CD4-positive, alpha-beta memory T cell (primary cell): ENCODE data around the gene PRDM16. TPM values are rescaled to one million over a fixed set of nuclear protein-coding genes. Genes with fewer than 3 reads are reported as not detected.

Experiments
- CTCF ChIA-PET: fragments of 350-600 bp; sonication (Branson Sonifier 250); formaldehyde crosslinking; loops from one replicate; lab custom pipeline; 2021; ENCODE audit warnings: inconsistent platforms; ENCODE audit not compliant: partially characterized antibody; lab: Charles Lee
- POLR2A ChIA-PET: fragments of 350-600 bp; sonication (Branson Sonifier 250); formaldehyde crosslinking; loops from one replicate; lab custom pipeline; 2021; ENCODE audit not compliant: partially characterized antibody; lab: Charles Lee
- DNase-seq, 5 donors: peaks; one replicate each; pipeline versions ENCODE4 v3.0.0 to v3.0.0-alpha.2; 2020 to 2022; ENCODE audit warnings: mixed read lengths in 1 of 5
- H3K27ac ChIP-seq: one replicate; pipeline ENCODE4 v1.7.0; 2013; ENCODE audit warnings: low read depth, low read length
- H3K27me3 ChIP-seq: 2 replicates; pipeline ENCODE4 v1.7.0; 2013; ENCODE audit warnings: mild to moderate bottlenecking, low read length, moderate library complexity; ENCODE audit not compliant: insufficient read depth
- H3K36me3 ChIP-seq: 2 replicates; pipeline ENCODE4 v1.7.0; 2013; ENCODE audit warnings: mild to moderate bottlenecking, low read length, moderate library complexity; ENCODE audit not compliant: insufficient read depth
- H3K4me1 ChIP-seq: 2 replicates; pipeline ENCODE4 v1.7.0; 2013; ENCODE audit warnings: mild to moderate bottlenecking, low read length, moderate library complexity; ENCODE audit not compliant: insufficient read depth
- H3K4me3 ChIP-seq, 2 donors: one replicate each; pipeline ENCODE4 v1.7.0; 2013; ENCODE audit warnings: low read length in 2 of 2, mild to moderate bottlenecking in 1 of 2
- H3K9me3 ChIP-seq, 2 donors: one replicate each; pipeline ENCODE4 v1.7.0; 2013; ENCODE audit warnings: low read length in 2 of 2, control low read depth in 1 of 2; ENCODE audit not compliant: control insufficient read depth in 1 of 2
- H3K27ac Mint-ChIP-seq, 7 donors: one replicate each; pipeline ENCODE4 v1.8.0; 2020 to 2021; ENCODE audit warnings: mixed read lengths in 7 of 7, mild to moderate bottlenecking in 6 of 7, inconsistent platforms in 3 of 7, moderate library complexity in 3 of 7
- H3K27me3 Mint-ChIP-seq, 2 donors: one replicate each; pipeline ENCODE4 v1.8.0; 2020 to 2021; ENCODE audit warnings: mixed read lengths in 2 of 2
- H3K36me3 Mint-ChIP-seq, 2 donors: one replicate each; pipeline ENCODE4 v1.8.0; 2020 to 2021; ENCODE audit warnings: mixed read lengths in 2 of 2, inconsistent platforms in 1 of 2, mild to moderate bottlenecking in 1 of 2
- H3K4me1 Mint-ChIP-seq, 4 donors: one replicate each; pipeline ENCODE4 v1.8.0; 2020 to 2021; ENCODE audit warnings: mixed read lengths in 4 of 4, mild to moderate bottlenecking in 1 of 4
- H3K4me3 Mint-ChIP-seq, 8 donors: one replicate each; pipeline ENCODE4 v1.8.0; 2020 to 2021; ENCODE audit warnings: mixed read lengths in 8 of 8, mild to moderate bottlenecking in 7 of 8, moderate library complexity in 6 of 8, inconsistent platforms in 3 of 8
- H3K9me3 Mint-ChIP-seq, 8 donors: one replicate each; pipeline ENCODE4 v1.8.0; 2020 to 2021; ENCODE audit warnings: mixed read lengths in 8 of 8, mild to moderate bottlenecking in 5 of 8, inconsistent platforms in 3 of 8, moderate library complexity in 1 of 8
- intact Hi-C: fragments of 100-400 bp; cut with micrococcal nuclease; formaldehyde crosslinking; loops from one replicate; pipeline ENCODE4 v1.15.1; 2023
- polyA plus RNA-seq, 2 donors: library from polyadenylated mRNA; unstranded; fragments of 300-500 nt; fragmentation: Illumina TruSeq; gene quantifications; one replicate each; pipeline ENCODE4 v1.2.3, GENCODE V29; 2021
- total RNA-seq, 2 experiments: library from RNA; stranded (reverse); gene quantifications; one replicate each; pipeline ENCODE4 v1.2.3, GENCODE V29; 2021

The PRDM16 gene
- total and polyA plus RNA-seq, 4 experiments from 2014 or later = not detected

GRCh38 chr1:3456964-3457909, 388.2 kb downstream of the PRDM16 start:
- Histone ChIP-seq H3K4me3 (no peak overlapping the region), H3K4me1 (peaks cover 13% of the 10 kb centered on the region), H3K9me3 (no peaks in the 10 kb centered on the region), H3K27me3 (peaks cover 11% of the 10 kb centered on the region), H3K36me3 (no peaks in the 10 kb centered on the region), H3K27ac (no peak overlapping the region)
- ChIA-PET CTCF (no interaction called here), POLR2A (no interaction called here)
- H3K4me1 Mint-ChIP-seq = peaks cover 0 to 7% (median 2%) of the 10 kb centered on the region in 4 donors
- intact Hi-C loops = no loop called here
- no peaks in the 10 kb centered on the region for H3K36me3 Mint-ChIP-seq
- H3K27ac Mint-ChIP-seq = no peak overlapping the region
- H3K27me3 Mint-ChIP-seq = no peaks in the 10 kb centered on the region
- no peak for DNase-seq
- no peak overlapping the region for H3K4me3 Mint-ChIP-seq
- no peaks in the 10 kb centered on the region for H3K9me3 Mint-ChIP-seq

- Histone ChIP-seq H3K4me1 (peaks cover 10% of the 10 kb centered on the region), H3K36me3 (no peaks in the 10 kb centered on the region), H3K27ac (no peak overlapping the region), H3K27me3 (peaks cover 7% of the 10 kb centered on the region), H3K9me3 (no peaks in the 10 kb centered on the region), H3K4me3 (no peak overlapping the region)
- H3K27me3 Mint-ChIP-seq = no peaks in the 10 kb centered on the region
- no peak for DNase-seq
- H3K4me3 Mint-ChIP-seq = no peak overlapping the region
- H3K9me3 Mint-ChIP-seq = no peaks in the 10 kb centered on the region
- intact Hi-C loops = no loop called here
- peak overlapping the region in 1 of 7 donors; percentile 5 for H3K27ac Mint-ChIP-seq
- CTCF ChIA-PET = no interaction called here
- no peaks in the 10 kb centered on the region for H3K36me3 Mint-ChIP-seq
- POLR2A ChIA-PET = no interaction called here
- H3K4me1 Mint-ChIP-seq = peaks cover 0 to 5% (median 1%) of the 10 kb centered on the region in 4 donors
These were observed 389.2 kb downstream of the PRDM16 start for GRCh38 chr1:3457910-3458883.

- no peak overlapping the region for H3K27ac ChIP-seq
- H3K36me3 ChIP-seq = no peaks in the 10 kb centered on the region
- no peaks in the 10 kb centered on the region for H3K36me3 Mint-ChIP-seq
- CTCF ChIA-PET = interaction anchor here (0.8 kb wide), 1 partner anchor 160 kb away, joined by 3 read pairs; no protein-coding TSS in a partner anchor
- no peak overlapping the region for H3K27ac Mint-ChIP-seq
- POLR2A ChIA-PET = no interaction called here
- peaks cover 0 to 3% (median 0%) of the 10 kb centered on the region in 4 donors for H3K4me1 Mint-ChIP-seq
- intact Hi-C loops = no loop called here
- no peaks in the 10 kb centered on the region for H3K9me3 Mint-ChIP-seq
- no peaks in the 10 kb centered on the region for H3K27me3 Mint-ChIP-seq
- H3K27me3 ChIP-seq = no peaks in the 10 kb centered on the region
- H3K4me3 ChIP-seq = no peak overlapping the region
- H3K4me1 ChIP-seq = no peaks in the 10 kb centered on the region
- no peak for DNase-seq
- no peak overlapping the region for H3K4me3 Mint-ChIP-seq
- no peaks in the 10 kb centered on the region for H3K9me3 ChIP-seq
These were observed 390.3 kb downstream of the PRDM16 start for GRCh38 chr1:3459051-3459908.

- Histone ChIP-seq H3K36me3 (no peaks in the 10 kb centered on the region), H3K4me1 (no peaks in the 10 kb centered on the region), H3K27me3 (no peaks in the 10 kb centered on the region), H3K4me3 (no peak overlapping the region), H3K9me3 (no peaks in the 10 kb centered on the region), H3K27ac (no peak overlapping the region)
- H3K4me3 Mint-ChIP-seq = no peak overlapping the region
- ChIA-PET POLR2A (no interaction called here), CTCF (no interaction called here)
- intact Hi-C loops = no loop called here
- H3K27ac Mint-ChIP-seq = no peak overlapping the region
- H3K9me3 Mint-ChIP-seq = no peaks in the 10 kb centered on the region
- no peaks in the 10 kb centered on the region for H3K36me3 Mint-ChIP-seq
- DNase-seq = no peak
- H3K4me1 Mint-ChIP-seq = peaks cover 0 to under 1% (median 0%) of the 10 kb centered on the region in 4 donors
- no peaks in the 10 kb centered on the region for H3K27me3 Mint-ChIP-seq
These were observed 391.1 kb downstream of the PRDM16 start for GRCh38 chr1:3459940-3460671.

- no peaks in the 10 kb centered on the region for H3K9me3 ChIP-seq
- ChIA-PET CTCF (no interaction called here), POLR2A (no interaction called here)
- no peaks in the 10 kb centered on the region for H3K4me1 ChIP-seq
- intact Hi-C loops = no loop called here
- H3K4me3 ChIP-seq = no peak overlapping the region
- DNase-seq = no peak
- no peaks in the 10 kb centered on the region for H3K27me3 ChIP-seq
- Mint-ChIP-seq H3K4me1 (no peaks in the 10 kb centered on the region), H3K27ac (no peak overlapping the region), H3K9me3 (no peaks in the 10 kb centered on the region), H3K4me3 (no peak overlapping the region), H3K36me3 (no peaks in the 10 kb centered on the region), H3K27me3 (no peaks in the 10 kb centered on the region)
- no peaks in the 10 kb centered on the region for H3K36me3 ChIP-seq
- no peak overlapping the region for H3K27ac ChIP-seq
These were observed 391.7 kb downstream of the PRDM16 start for GRCh38 chr1:3460672-3461131.

- DNase-seq = no peak
- H3K36me3 ChIP-seq = no peaks in the 10 kb centered on the region
- ChIA-PET POLR2A (no interaction called here), CTCF (no interaction called here)
- intact Hi-C loops = no loop called here
- no peaks in the 10 kb centered on the region for H3K9me3 Mint-ChIP-seq
- no peak overlapping the region for H3K27ac ChIP-seq
- H3K4me3 ChIP-seq = no peak overlapping the region
- no peaks in the 10 kb centered on the region for H3K9me3 ChIP-seq
- no peaks in the 10 kb centered on the region for H3K27me3 Mint-ChIP-seq
- no peak overlapping the region for H3K27ac Mint-ChIP-seq
- no peaks in the 10 kb centered on the region for H3K4me1 ChIP-seq
- no peaks in the 10 kb centered on the region for H3K27me3 ChIP-seq
- H3K4me3 Mint-ChIP-seq = no peak overlapping the region
- no peaks in the 10 kb centered on the region for H3K4me1 Mint-ChIP-seq
- H3K36me3 Mint-ChIP-seq = no peaks in the 10 kb centered on the region
These were observed 392.4 kb downstream of the PRDM16 start for GRCh38 chr1:3461238-3461933.
